DMS53 treated with DMSO at 0.1 percent for 48 hours (cell line): Measurements from ENCODE around the gene PHACTR4.
"Not testable (repeated sequence)": the region's sequence is repeated elsewhere in the genome, so short reads cannot be mapped to it uniquely, and the experiment has no call there.

Experiments
- DNase-seq: peaks from one replicate; lab custom pipeline; 2025; ENCODE audit not compliant: unreplicated experiment; lab: John Stamatoyannopoulos, UW

Gene PHACTR4

DNA sequence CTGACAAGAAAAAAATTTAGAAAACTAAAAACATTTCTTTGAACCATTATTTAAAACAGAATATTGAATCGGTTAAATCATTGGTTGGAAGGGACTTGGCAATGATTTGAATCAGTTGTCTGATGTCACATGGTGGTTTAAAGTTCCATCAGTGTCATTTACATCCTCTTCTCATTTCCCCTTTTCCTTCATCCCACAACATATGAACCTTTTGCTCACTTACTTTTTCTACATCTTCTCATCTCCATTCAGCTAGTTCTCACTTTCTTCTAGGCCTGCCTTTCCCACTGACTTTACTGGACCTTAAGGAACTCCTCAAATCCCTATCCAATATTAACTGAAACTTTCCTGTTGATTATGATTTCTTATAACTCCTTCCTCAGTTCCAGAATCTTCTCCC is 58.5 kb downstream of the PHACTR4 start:
- DNase-seq: no peak

DNA sequence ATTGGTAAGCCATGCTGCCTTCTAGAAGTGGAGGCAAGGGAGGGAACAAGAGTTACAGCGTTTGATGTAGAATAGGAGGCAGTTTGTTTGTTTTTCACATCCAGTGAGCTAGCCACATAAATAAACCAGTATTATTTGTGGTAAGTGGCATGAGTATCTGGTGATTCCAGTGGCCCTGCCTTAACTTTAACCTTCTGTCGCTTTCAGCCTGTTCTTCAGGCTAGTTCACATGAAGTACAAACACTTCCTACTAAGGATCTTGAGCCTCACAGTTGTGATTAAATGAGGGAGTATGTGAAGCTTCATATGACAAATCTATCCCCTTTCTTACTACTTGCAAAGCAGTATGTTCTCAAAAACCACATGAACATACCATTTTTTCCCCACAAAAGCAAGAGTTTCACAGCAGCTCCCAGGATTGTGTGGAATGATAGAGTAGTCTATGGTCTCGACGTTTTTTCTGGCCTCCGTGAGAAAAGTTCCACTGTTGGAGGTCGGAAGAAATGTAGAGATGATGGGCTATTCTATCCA is 59.5 kb downstream of the PHACTR4 start:
- DNase-seq: no peak

DNA sequence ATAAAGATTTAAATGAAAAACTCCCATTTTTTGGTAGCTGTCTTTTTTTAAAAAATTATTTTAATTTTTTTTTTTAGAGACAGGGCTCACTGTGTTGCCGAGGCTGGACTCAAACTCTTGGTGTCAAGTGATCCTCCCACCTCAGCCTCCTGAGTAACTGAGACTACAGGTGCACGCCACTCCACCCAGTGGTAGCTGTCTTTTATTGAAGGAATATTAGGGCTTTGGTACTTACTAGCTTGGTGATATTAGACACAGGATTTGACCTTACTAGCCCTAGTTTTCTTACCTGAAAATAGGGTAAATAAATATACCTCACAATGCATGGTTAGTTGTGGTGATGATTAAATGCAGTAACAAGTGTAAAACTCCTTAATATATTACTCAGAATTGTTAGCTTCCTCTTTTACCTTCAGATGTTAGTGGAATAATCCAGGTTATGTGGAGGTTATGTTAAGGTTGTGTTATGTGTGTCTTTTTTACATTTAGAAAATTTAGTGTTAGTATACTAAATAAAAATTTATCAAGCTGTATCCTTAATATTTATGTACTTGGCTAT is 66.8 kb downstream of the PHACTR4 start:
- DNase-seq: no peak

DNA sequence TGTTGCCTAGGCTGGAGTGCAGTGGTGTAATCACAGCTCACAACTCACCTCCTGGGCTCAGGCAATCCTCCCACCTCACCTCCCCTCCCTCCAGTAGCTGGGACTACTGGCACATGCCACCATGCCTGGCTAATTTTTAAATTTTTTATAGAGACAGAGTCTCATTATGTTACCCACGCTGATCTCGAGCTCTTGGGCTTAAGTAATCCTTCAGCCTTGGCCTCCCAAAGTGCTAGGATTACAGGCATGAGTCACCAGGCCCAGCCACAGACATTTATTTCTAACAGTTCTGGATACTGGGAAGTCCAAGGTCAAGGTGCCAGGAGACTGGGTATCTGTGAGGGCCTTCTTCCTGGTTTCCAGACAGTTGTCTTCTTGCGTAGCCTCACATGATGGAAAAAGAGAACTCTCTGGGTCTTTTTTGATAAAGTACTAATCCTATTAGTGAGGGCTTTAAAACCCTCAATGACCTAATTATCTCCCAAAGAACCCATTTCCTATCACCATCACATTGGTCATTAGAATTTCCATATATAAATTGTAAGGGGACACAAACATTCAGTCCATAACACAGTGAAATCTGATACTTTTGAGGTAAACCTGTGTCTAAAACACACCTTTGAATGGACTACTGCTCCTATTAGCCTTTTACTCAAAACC is 67.9 kb downstream of the PHACTR4 start:
- peak; percentile 75 for DNase-seq

DNA sequence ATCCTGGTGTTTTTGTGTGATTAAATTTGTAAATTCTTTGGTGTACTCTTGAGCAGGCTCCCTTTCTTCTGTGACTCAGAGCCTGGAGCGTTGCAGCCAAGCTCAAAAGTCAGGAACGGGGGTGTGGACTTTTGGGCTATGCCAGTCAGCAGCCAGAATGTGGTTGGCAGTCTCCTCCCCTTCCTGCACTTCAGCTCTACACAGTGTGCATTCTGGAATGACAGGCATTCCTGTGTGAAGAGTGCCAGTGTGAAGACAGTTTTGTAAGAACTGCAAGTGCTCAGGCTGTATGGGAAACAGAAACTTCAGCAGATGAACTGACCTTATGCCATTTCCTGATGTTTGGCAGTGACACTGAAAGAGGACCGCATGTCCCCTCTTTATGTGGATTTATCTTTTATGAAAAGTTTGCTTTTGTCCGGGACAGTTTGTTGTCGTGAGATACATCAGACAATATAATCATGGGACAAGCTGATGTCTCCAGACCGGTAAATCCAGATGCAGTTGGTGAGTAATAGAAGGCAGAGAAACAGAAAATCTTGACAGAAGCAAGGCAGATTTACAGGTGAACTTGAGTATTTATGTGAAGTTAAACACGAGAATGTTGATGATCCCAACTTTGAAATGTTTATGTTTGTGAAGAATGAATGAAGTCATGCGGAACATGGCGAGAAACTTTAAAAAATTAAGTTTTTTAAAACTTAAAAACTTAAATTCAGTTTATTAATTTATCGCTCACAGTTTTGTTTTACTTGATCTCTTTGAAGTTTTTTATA is 68.6 kb downstream of the PHACTR4 start:
- DNase-seq: peak; percentile 84

DNA sequence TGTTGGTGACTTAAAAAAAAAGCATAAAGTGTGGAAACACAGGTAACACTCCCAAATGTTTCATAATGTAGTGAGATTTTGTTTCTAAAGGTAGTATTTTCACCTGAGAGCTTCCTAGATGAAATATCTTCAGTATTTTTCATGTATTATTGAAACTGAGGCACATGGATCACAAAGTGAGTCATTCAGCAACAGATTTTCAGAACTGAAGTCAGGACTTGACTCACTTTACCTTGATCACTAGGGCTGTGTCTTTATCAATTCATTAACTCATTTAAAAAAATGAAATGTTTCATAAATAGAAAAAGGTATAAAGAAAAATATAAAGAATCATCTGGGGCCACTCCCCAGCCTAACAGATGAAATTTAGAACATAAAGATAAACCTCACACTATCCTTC is 69.8 kb downstream of the PHACTR4 start:
- no peak for DNase-seq

DNA sequence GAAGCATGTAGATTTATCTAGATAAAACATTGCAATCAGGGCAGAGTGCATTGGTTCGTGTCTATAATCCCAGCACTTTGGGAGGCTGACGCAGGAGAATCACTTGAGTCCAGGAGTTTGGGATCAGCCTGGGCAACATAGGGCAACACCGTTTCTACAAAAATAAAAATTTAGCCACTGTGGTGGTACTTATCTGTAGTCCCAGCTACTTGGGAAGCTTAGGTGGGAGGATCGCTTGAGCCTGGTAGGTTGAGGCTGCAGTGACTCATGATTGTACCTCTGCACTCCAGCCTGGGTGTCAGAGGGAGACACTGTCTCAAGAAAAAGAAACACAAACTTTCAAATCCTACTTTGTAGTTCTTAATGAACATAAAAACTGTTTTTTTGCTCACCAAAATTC is 72.1 kb downstream of the PHACTR4 start:
- no peak for DNase-seq

DNA sequence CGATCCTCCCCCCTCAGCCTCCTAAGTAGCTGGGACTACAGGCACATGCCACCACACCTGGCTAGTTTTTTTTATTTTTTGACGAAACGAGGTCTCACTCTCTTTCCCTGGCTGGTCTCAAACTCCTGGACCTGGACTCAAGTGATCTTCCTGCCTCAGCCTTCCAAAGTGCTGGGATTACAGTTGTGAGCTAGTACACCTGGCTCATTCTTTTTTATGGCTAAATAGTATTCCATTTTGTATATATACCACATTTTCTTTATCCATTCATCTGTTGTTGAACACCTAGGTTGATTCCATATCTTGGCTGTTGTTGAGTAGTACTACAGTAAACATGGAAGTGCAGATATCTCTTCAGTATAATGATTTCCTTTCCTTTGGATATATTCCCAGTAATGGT is 74.0 kb downstream of the PHACTR4 start:
- no peak for DNase-seq

DNA sequence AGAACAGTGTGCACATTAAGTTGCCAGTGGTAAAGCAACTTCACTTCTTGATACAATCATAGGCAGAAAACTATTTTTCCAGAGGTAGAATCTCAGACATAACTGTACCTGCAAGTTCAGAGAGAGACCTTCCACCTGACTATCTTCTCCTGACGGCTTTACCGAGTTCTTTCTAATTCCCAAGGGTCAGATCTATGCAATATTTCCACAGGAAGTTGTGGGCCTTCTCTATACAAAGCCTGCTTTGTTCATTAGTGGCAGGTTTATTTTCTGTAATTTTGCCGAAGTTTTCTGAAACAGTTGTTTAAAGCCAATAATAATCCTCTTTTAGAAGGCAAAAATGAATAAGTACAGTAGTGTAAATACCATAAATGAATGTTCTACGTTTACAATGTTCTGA is 78.1 kb downstream of the PHACTR4 start:
- DNase-seq: no peak

DNA sequence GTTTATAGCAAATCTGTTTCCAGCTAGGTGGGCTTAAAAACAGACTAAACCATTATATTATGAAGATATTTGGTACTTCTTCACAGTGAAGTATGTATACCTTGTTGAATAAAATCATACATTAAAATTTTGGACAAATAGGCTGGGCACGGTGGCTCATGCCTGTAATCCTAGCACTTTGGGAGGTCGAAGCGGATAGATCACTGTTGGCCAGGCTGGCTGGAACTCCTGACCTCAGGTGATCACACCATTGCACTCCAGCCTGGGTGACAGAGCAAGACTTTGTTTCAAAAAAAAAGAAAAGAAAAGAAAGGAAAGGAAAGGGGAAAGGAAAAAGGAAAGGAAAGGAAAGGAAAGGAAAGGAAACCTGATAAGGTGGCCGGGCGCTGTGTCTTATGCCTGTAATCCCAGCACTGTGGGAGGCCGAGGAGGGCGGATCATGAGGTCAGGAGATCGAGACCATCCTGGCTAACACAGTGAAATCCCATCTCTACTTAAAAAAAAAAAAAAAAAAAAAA is 78.6 kb downstream of the PHACTR4 start:
- not testable (repeated sequence) for DNase-seq

DNA sequence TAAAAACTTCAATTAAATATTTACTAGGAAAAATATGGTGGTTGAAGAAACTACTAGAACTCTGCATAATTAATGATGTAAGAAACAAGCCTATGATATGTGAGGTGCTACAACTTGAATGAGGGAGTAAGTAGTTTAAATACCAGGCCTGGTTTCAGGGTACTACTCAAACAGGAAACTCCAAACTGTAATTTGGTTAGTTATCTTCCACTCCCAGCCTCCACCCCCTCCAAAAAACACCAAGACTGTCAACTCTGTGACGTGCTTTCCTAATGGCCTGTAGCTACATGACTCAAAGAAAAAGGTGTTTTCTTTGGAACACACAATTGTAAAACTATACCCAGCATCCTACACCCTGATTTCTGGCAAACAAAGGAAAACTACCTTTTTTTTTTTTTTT is 80.4 kb downstream of the PHACTR4 start:
- no peak for DNase-seq

DNA sequence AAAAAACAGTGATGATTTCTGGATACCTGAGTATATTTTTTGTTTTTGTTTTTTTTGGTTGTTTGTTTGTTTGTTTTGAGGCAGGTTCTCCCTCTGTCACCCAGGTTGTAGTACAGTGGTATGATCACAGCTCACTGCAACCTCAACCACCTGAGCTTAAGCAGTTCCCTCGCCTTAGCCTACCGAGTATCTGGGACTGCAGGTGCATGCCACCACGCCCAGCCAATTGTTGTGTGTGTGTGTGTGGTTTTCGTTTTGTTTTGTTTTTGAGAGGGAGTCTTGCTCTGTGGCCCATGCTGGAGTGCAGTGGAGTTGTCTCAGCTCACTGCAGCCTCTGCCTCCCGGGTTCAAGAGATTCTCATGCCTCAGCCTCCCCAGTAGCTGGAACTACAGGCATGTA is 81.0 kb downstream of the PHACTR4 start:
- DNase-seq: no peak

DNA sequence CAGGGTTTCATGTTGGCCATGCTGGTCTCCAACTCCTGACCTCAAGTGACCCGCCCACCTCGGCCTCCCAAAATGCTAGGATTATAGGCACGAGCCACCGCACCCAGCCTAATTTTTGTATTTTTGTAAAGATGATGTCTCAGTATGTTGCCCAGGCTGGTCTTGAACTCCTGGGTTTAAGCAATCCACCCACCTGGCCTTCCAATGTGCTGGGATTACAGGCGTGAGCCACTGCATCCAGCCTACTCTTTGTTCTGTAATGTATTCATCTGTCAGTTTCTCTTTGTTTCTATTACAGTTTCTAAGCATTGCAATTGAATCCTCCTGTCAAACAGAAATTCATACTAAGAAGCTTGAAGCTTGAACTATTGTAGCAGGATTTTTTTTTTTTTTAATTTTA is 81.5 kb downstream of the PHACTR4 start:
- DNase-seq: no peak

DNA sequence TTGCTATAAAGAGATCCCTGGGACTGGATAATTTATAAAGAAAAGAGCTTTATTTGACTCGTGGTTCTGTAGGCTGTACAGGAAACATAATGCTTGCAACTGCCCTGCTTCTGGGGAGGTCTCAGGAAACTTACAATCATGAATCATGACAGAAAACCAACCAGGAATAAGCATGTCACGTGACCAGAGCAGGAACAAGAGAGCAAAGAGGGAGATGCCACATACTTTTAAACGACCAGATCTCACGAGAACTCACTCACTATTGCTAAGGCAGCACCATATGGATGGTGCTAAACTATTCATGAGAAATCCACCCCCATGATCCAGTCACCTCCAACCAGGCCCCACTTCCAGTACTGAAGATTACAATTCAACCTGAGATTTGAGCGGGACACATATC is 86.5 kb downstream of the PHACTR4 start:
- DNase-seq: no peak

DNA sequence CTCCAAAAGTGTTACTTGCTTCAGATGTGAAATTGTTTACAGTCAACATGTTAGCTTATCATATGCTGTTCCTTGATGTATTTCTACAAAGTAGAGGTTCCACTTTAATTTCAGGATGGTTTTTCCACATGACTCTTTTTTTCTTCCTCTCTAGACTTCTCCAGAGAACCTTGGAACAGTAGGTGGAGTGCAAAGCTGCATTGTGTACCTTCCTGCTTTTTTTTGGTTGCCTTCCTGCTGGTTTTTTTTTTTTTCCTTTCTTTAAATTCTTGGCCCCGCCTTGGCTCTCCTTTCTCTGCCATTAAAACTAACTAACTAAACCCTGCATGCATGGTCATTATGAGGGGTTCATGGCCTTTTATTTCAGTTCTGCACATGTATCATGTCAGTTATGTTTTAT is 88.1 kb downstream of the PHACTR4 start:
- no peak for DNase-seq

DNA sequence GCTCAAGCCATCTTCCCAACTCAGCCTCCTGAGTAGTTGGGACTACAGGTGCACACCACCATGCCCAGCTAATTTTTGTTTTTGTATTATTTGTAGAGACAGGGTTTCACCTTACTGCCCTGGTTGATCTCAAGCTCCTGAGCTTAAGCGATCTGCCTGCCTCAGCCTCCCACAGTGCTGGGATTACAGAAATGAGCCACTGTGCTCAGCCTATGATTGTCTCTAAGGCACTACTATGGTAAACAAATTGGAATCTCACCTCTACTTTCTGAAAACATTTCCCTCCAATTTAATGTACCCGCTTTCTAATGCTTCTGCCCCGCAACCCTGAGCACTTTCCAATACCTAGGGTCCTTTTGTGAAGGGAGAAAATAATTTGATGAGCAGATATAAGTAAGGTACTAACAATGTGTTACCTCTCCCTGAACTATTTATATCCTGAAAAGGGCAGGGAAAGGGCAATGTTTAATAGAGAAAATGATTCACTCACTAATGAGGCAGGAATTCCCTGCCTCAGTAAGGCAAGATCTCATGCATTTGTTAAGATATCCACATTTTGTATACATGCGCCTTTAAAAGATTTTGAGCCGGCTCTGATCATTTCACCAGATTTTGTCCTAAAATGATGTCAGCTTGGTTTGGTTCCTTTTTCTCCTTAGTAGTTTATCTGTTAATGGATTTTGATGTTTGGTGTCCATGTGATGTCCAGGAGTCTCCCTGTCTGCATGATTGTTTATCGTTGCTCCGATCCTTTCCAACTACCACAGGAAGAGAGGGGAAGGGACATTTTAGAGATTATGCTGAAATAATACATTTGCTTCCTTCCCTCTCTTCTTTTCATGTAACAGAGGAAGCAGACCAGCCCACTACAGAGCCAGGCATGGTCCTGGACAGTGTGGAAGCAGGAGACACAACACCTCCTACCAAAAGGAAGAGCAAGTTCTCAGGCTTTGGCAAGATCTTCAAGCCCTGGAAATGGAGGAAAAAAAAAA is 89.0 kb downstream of the PHACTR4 start:
- DNase-seq: no peak

DNA sequence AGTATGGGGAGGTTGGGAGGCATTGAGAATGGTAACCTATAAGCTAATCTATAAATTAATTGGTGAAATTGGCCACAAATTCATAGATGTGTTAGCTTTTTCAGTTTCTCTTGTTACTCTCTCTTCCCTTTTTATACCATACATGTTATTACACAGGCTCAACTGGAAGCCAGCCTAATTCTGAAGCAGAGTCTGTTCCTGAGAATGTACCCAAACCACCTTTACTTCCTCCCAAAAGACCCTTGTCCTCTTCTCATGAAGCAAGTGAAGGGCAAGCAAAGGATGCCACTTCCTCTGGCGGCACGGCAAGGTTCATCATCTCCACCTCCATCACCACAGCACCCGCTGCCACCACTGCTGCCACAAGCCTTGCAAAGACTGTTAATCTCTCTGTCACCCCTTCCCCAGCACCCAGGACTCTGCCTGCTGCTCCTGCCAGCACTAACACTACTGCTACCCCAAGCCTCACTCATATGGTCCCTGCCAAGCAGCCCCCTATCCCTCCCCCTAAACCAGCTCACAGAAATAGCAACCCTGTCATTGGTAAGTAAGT is 96.8 kb downstream of the PHACTR4 start:
- DNase-seq: no peak

DNA sequence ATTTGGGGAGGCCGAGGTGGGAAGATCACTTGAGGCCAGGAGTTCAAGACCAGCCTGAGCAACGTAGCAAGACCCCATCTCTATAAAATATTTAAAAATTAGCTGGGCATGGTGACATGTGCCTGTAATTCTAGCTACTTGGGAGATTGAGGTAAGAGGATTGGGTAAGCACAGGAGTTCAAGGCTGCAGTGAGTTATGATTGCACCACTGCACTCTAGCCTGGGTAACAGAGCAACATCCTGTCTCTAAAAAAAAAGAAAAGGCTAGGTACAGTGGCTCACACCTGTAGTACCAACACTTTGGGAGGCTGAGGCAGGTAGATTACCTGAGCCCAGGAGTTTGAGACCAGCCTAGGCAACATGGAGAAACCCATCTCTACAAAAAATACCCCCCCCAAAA is 100.6 kb downstream of the PHACTR4 start:
- no peak for DNase-seq

DNA sequence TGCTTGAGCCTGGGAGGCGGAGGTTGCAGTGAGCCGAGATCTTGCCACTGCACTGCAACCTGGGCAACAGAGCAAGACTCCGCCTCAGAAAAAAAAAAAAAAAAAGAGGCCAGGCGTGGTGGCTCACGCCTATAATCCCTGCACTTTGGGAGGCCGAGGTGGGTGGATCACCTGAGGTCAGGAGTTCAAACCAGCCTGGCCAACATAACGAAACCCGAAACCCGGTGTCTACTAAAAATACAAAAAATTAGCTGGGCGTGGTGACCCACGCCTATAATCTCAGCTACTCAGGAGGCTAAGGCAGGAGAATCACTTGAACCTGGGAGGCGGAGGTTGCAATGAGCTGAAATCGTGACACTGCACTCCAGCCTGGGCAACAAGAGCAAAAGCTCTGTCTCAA is 110.0 kb downstream of the PHACTR4 start:
- not testable (repeated sequence) for DNase-seq

DNA sequence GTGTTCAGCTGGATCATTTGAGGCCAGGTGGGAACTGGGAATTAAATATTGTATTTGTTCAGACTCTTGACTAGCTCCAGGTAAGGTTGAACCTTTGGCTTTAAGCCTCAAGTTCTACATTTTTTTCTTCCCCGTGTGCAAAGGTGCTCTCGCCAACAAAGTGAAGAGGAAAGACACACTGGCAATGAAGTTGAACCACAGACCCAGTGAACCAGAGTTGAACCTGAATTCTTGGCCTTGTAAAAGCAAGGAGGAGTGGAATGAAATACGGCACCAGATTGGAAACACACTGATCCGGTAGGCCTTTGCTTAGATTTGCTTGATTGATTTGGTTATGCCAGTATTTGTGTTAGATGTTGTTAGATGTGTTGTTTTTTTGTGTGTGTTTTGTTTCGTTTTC is 110.8 kb downstream of the PHACTR4 start:
- DNase-seq: no peak

DNA sequence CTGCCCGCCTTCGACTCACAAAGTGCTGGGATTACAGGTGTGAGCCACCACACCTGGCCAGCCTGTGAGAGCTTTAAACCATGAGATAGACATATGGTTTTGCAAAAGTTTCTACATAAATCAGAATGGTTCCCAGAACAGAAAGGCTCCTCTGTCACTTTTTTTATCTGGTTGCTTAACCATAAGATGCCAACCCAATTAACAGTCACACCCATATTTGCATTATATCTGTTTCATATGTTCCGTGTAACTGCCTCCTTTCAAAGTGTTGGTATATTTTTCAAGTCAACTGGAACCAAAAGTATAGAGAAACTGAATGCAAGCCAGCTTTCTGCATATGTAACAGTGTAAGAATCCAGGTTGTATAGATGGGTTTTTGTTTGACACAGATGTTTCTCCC is 112.6 kb downstream of the PHACTR4 start:
- DNase-seq: no peak
